ENCODE measurements around the gene DLL4. TPM values are rescaled to one million over a fixed set of nuclear protein-coding genes. Genes with fewer than 3 reads are reported as not detected.
A peak's percentile ranks its signal among the peaks of the same experiment; 100 is the strongest.

Gene DLL4
- total RNA-seq, 1 experiment from 2014 or later: 1.5 TPM

GRCh38 chr15:40893733-40894680 lies 35.1 kb upstream of the DLL4 start, which contains the start of gene VPS18 (continued):
- TF ChIP-seq EZH2phosphoT487 (IDR thresholded peaks at IDR 0.05; ENCODE audit: borderline replicate concordance): no peak
- TF ChIP-seq JUND (IDR thresholded peaks at IDR 0.05): no peak
- peak; percentile 70 for TF ChIP-seq CBX3 (IDR thresholded peaks at IDR 0.05; ENCODE audit: low read depth)
- TF ChIP-seq TCF7L2 (IDR thresholded peaks at IDR 0.05; ENCODE audit: borderline replicate concordance, extremely low read depth, insufficient read depth, insufficient read length): no peak
- TF ChIP-seq POLR2AphosphoS5 (IDR thresholded peaks at IDR 0.05; ENCODE audit: low read depth, low read length): peak; percentile 77
- TF ChIP-seq ELF1 (IDR thresholded peaks at IDR 0.05; ENCODE audit: borderline replicate concordance, low read depth): peak; percentile 81; the same call in 1 of the 2 replicates
- TF ChIP-seq REST (IDR thresholded peaks at IDR 0.05; ENCODE audit: low read depth): no peak
- no peak for TF ChIP-seq CEBPB (IDR thresholded peaks at IDR 0.05; ENCODE audit: low read depth)
- no peak for TF ChIP-seq ATF3 (IDR thresholded peaks at IDR 0.05)
- TF ChIP-seq SRF (IDR thresholded peaks at IDR 0.05; ENCODE audit: low read depth): peak; percentile 85
- peak; percentile 94 for TF ChIP-seq SIN3A (IDR thresholded peaks at IDR 0.05; ENCODE audit: low read depth)
- TF ChIP-seq FOSL1 (IDR thresholded peaks at IDR 0.05; ENCODE audit: low read depth): no peak
- no peak for TF ChIP-seq EZH2 (IDR thresholded peaks at IDR 0.05)
- no peak for TF ChIP-seq ZNF274 (IDR thresholded peaks at IDR 0.05; ENCODE audit: low read depth, low read length)
- no peak for TF ChIP-seq ZFX (IDR thresholded peaks at IDR 0.05)
- TF ChIP-seq POLR2A (IDR thresholded peaks at IDR 0.05; ENCODE audit: borderline replicate concordance, extremely low read depth, insufficient read depth, insufficient read length): peak; percentile 67

All from HCT116 (cell line).